ENCODE data around the gene HIKESHI. TPM values are rescaled to one million over a fixed set of nuclear protein-coding genes. Genes with fewer than 3 reads are reported as not detected.

The HIKESHI gene
- total and polyA plus RNA-seq, 2 experiments from 2014 or later: 46.2 to 61.9 TPM

- no peak for DNase-seq (ENCODE audit: low spot score)
- no peaks in the 10 kb centered on the region for H3K36me3 ChIP-seq (replicated peaks; ENCODE audit: insufficient read depth, low read depth)
- H3K4me3 ChIP-seq: no peak overlapping the region
- 73% methylated on average over 4 of the region's 4 CpGs for WGBS (ENCODE audit: low lambda C conversion rate, missing lambda C conversion rate)
- TF ChIP-seq EZH2 (IDR thresholded peaks at IDR 0.05; ENCODE audit: borderline replicate concordance): no peak
- no peak for TF ChIP-seq CTCF (IDR thresholded peaks at IDR 0.05; ENCODE audit: poor library complexity)
- TF ChIP-seq EZH2phosphoT487 (IDR thresholded peaks at IDR 0.05; ENCODE audit: low read depth, severe bottlenecking, unreplicated experiment): no peak
- no peak overlapping the region for H3K27ac ChIP-seq
- no peaks in the 10 kb centered on the region for H3K9me3 ChIP-seq (ENCODE audit: low read depth)
- H3K79me2 ChIP-seq: peaks cover 41% of the 10 kb centered on the region
- no peaks in the 10 kb centered on the region for H3K9me2 ChIP-seq (replicated peaks; ENCODE audit: insufficient read depth)
- no peak overlapping the region for H3K4me2 ChIP-seq
- no peak overlapping the region for H2AFZ ChIP-seq
- H3K4me1 ChIP-seq (ENCODE audit: insufficient read depth): no peaks in the 10 kb centered on the region
- no peaks in the 10 kb centered on the region for H4K20me1 ChIP-seq (ENCODE audit: insufficient read depth, poor library complexity, severe bottlenecking)
- H3K27me3 ChIP-seq: no peaks in the 10 kb centered on the region
Measured at GRCh38 chr11:86274999-86275398, 27.0 kb upstream of the HIKESHI start.

DNA sequence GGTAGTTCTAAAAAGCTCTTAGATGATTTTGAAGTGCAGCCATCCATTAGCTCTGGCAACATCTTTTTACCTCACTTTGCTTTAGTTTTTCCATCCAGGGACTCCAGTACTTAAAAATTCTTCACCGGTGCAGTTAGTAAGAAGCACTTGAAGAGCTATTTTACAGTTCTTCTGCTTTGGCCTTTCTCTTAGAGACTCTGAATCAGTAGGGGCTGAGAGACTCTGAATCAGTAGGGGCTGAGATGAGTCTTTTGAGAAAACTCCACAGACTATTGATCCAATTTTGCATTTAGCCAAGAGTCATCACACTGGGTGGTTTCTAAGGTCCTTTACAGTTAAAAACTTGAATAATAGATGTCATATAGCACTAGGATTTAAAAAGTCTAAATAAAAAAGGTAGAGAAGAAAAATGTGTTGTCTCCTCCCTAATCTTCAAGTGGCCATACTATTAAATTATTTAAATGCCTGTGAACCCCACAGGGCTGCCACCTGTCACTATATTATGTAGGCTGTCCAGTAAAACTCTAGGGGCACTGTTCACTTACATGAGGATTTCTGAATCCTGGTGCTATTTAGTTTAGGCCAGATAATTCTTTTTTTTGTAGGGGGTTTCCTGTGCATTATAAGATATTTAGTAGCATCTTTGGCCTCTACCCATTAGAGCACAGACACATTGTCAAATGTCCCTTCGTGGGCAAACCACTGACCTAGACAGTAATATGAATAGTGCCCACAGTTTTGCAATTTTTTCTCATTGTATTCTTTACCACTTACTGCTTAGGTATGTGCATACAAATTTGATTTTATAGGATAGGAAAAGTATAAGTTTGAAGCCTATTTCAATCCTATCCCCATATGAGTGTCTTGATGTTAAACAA lies 26.3 kb upstream of the HIKESHI start:
- Histone ChIP-seq H3K4me1 (ENCODE audit: insufficient read depth) (no peaks in the 10 kb centered on the region), H3K36me3 (replicated peaks; ENCODE audit: insufficient read depth, low read depth) (no peaks in the 10 kb centered on the region), H3K4me2 (no peak overlapping the region), H3K9me2 (replicated peaks; ENCODE audit: insufficient read depth) (no peaks in the 10 kb centered on the region), H3K79me2 (peaks cover 41% of the 10 kb centered on the region), H3K9me3 (ENCODE audit: low read depth) (no peaks in the 10 kb centered on the region), H4K20me1 (ENCODE audit: insufficient read depth, poor library complexity, severe bottlenecking) (no peaks in the 10 kb centered on the region), H3K4me3 (no peak overlapping the region), H2AFZ (no peak overlapping the region), H3K27me3 (no peaks in the 10 kb centered on the region), H3K27ac (no peak overlapping the region)
- no peak for DNase-seq (ENCODE audit: low spot score)
- TF ChIP-seq EZH2phosphoT487 (IDR thresholded peaks at IDR 0.05; ENCODE audit: low read depth, severe bottlenecking, unreplicated experiment) (no peak), CTCF (IDR thresholded peaks at IDR 0.05; ENCODE audit: poor library complexity) (no peak)
- 100% methylated on average over 2 of the region's 2 CpGs for WGBS (ENCODE audit: low lambda C conversion rate, missing lambda C conversion rate)

GRCh38 chr11:86277741-86278140 lies 24.3 kb upstream of the HIKESHI start:
- Histone ChIP-seq H3K79me2 (peaks cover 25% of the 10 kb centered on the region), H2AFZ (no peak overlapping the region), H3K9me2 (replicated peaks; ENCODE audit: insufficient read depth) (no peaks in the 10 kb centered on the region), H3K4me1 (ENCODE audit: insufficient read depth) (no peaks in the 10 kb centered on the region), H3K9me3 (ENCODE audit: low read depth) (no peaks in the 10 kb centered on the region), H3K4me2 (no peak overlapping the region), H3K36me3 (replicated peaks; ENCODE audit: insufficient read depth, low read depth) (no peaks in the 10 kb centered on the region), H3K27ac (no peak overlapping the region), H3K27me3 (no peaks in the 10 kb centered on the region), H3K4me3 (no peak overlapping the region), H4K20me1 (ENCODE audit: insufficient read depth, poor library complexity, severe bottlenecking) (no peaks in the 10 kb centered on the region)
- DNase-seq (ENCODE audit: low spot score): no peak
- TF ChIP-seq EZH2 (IDR thresholded peaks at IDR 0.05; ENCODE audit: borderline replicate concordance) (no peak), EZH2phosphoT487 (IDR thresholded peaks at IDR 0.05; ENCODE audit: low read depth, severe bottlenecking, unreplicated experiment) (no peak), CTCF (IDR thresholded peaks at IDR 0.05; ENCODE audit: poor library complexity) (no peak)
- 93% methylated on average over 1 of the region's 1 CpG for WGBS (ENCODE audit: low lambda C conversion rate, missing lambda C conversion rate)
